Activated T-cell treated with anti-CD3 and anti-CD28 coated beads for 1 hour (primary cell): Measurements from ENCODE around the gene ZNF14.
"Not testable (repeated sequence)": the region's sequence is repeated elsewhere in the genome, so short reads cannot be mapped to it uniquely, and the experiment has no call there.

ENCODE experiments used
- DNase-seq: peaks from one replicate; pipeline ENCODE4 v3.0.0-alpha.2; 2020; ENCODE audit warnings: low read depth

Gene ZNF14

GRCh38 chr19:19732579-19733501 is at the start of gene ZNF14:
TSS of gene ZNF14 (minus strand) at chr19:19733112. CDS start at chr19:19732958, 154 bp downstream.
- peak; percentile 82 for DNase-seq

GRCh38 chr19:19781791-19782190 is 48.9 kb upstream of the ZNF14 start:
- not testable (repeated sequence) for DNase-seq

- DNase-seq: no peak
These were observed 45.8 kb upstream of the ZNF14 start for GRCh38 chr19:19778666-19779065.

GRCh38 chr19:19777692-19778091 is 44.8 kb upstream of the ZNF14 start:
- no peak for DNase-seq

- peak; percentile 84 for DNase-seq
These were observed 43.5 kb upstream of the ZNF14 start for GRCh38 chr19:19776206-19777008.

GRCh38 chr19:19775891-19776205 is 42.9 kb upstream of the ZNF14 start:
- DNase-seq: no peak

GRCh38 chr19:19774354-19775033 is 41.6 kb upstream of the ZNF14 start:
- no peak for DNase-seq

GRCh38 chr19:19771963-19772362 is 39.1 kb upstream of the ZNF14 start:
- not testable (repeated sequence) for DNase-seq

- not testable (repeated sequence) for DNase-seq
These were observed 37.1 kb upstream of the ZNF14 start for GRCh38 chr19:19769971-19770370.

GRCh38 chr19:19758164-19758563 is 25.3 kb upstream of the ZNF14 start:
- no peak for DNase-seq

GRCh38 chr19:19752760-19753403 is 20.0 kb upstream of the ZNF14 start:
- no peak for DNase-seq

- DNase-seq: no peak
These were observed 18.9 kb upstream of the ZNF14 start for GRCh38 chr19:19751846-19752245.

- no peak for DNase-seq
These were observed 18.2 kb upstream of the ZNF14 start for GRCh38 chr19:19750842-19751790.

- DNase-seq: no peak
These were observed 17.3 kb upstream of the ZNF14 start for GRCh38 chr19:19749908-19750841.

GRCh38 chr19:19749117-19749907 is 16.4 kb upstream of the ZNF14 start:
- DNase-seq: no peak

- DNase-seq: no peak
These were observed 15.5 kb upstream of the ZNF14 start for GRCh38 chr19:19748249-19748938.

GRCh38 chr19:19747357-19748220 is 14.7 kb upstream of the ZNF14 start:
- DNase-seq: no peak
